SK-N-SH (cell line): ENCODE measurements around the gene EIF4G1. TPM values are rescaled to one million over a fixed set of nuclear protein-coding genes. Genes with fewer than 3 reads are reported as not detected.
A peak's percentile ranks its signal among the peaks of the same experiment; 100 is the strongest.

Experiments used
- CTCF ChIA-PET: fragments of 300-600, 350-600 bp; formaldehyde crosslinking; extraction: SDS; loops from one replicate; lab custom pipeline; 2021; lab: Yijun Ruan, JAX
- POLR2A ChIA-PET: fragments of 350-600 bp; sonication (Branson Sonifier 250); formaldehyde crosslinking; extraction: SDS; loops from one replicate; lab custom pipeline; 2020; ENCODE audit warnings: antibody characterized with exemption, inconsistent platforms; lab: Yijun Ruan, JAX
- DNase-seq: peaks from one replicate; pipeline ENCODE4 v3.0.0; 2012
- H2AFZ ChIP-seq: fragments of 200-600 bp; sonication (generic); 2 replicates; pipeline ENCODE4 v1.8.1; 2016; ENCODE audit warnings: antibody characterized with exemption, mild to moderate bottlenecking, low read depth
- H3F3A ChIP-seq: fragments of 200-600 bp; sonication (generic); replicated peaks from 2 replicates; pipeline ENCODE3; 2016; ENCODE audit warnings: antibody characterized with exemption, mild to moderate bottlenecking; ENCODE audit not compliant: insufficient read depth
- H3K27ac ChIP-seq, 2 experiments: fragments of 200-500 bp in 1 of 2; fragments of 200-600 bp in 1 of 2; sonication (Bioruptor generic) in 1 of 2; sonication (generic), shearing (Covaris generic) in 1 of 2; 2 replicates each; pipeline versions ENCODE4 v1.5.1 to v1.6.1; 2014 to 2016; ENCODE audit warnings: low read depth in 2 of 2, inconsistent platforms in 1 of 2, low read length in 1 of 2, mild to moderate bottlenecking in 1 of 2, mixed read lengths in 1 of 2
- H3K27me3 ChIP-seq: fragments of 200-600 bp; sonication (generic), shearing (Covaris generic); 2 replicates; pipeline ENCODE4 v1.6.1; 2016; ENCODE audit warnings: mixed run types; ENCODE audit not compliant: insufficient read depth
- H3K36me3 ChIP-seq, 2 experiments: fragments of 200-500 bp in 1 of 2; fragments of 200-600 bp in 1 of 2; sonication (Bioruptor generic) in 1 of 2; sonication (generic) in 1 of 2; replicated peaks in 1 of 2; 2 replicates each; pipeline versions ENCODE3 to v1.5.1; 2014 to 2016; ENCODE audit warnings: low read length in 1 of 2, mild to moderate bottlenecking in 1 of 2; ENCODE audit not compliant: insufficient read depth in 2 of 2, control insufficient read depth in 1 of 2
- H3K4me1 ChIP-seq, 2 experiments: fragments of 200-500 bp in 1 of 2; fragments of 200-600 bp in 1 of 2; sonication (Bioruptor generic) in 1 of 2; sonication (generic), shearing (Covaris generic) in 1 of 2; 2 replicates each; pipeline versions ENCODE4 v1.5.1 to v1.6.1; 2014 to 2016; ENCODE audit warnings: low read depth in 1 of 2, low read length in 1 of 2, mixed run types in 1 of 2; ENCODE audit not compliant: insufficient read depth in 2 of 2, control insufficient read depth in 1 of 2
- H3K4me2 ChIP-seq: fragments of 200-600 bp; sonication (generic), shearing (Covaris generic); 2 replicates; pipeline ENCODE4 v1.6.1; 2017; ENCODE audit warnings: mixed run types
- H3K4me3 ChIP-seq, 2 experiments: fragments of 200-500 bp in 1 of 2; fragments of 200-600 bp in 1 of 2; sonication (Bioruptor generic) in 1 of 2; sonication (generic), shearing (Covaris generic) in 1 of 2; 2 replicates each; pipeline versions ENCODE4 v1.5.1 to v1.8.1; 2014 to 2016; ENCODE audit warnings: low read depth in 2 of 2, inconsistent platforms in 1 of 2, low read length in 1 of 2, mild to moderate bottlenecking in 1 of 2, mixed read lengths in 1 of 2, moderate library complexity in 1 of 2
- H3K79me2 ChIP-seq: fragments of 200-600 bp; sonication (generic); 2 replicates; pipeline ENCODE4 v1.8.1; 2017; ENCODE audit warnings: mild to moderate bottlenecking; ENCODE audit not compliant: insufficient read depth
- H3K9ac ChIP-seq: fragments of 200-600 bp; sonication (generic); 2 replicates; pipeline ENCODE4 v1.6.1; 2017; ENCODE audit warnings: mixed run types
- H3K9me2 ChIP-seq: fragments of 200-600 bp; sonication (generic); 2 replicates; pipeline ENCODE4 v1.6.1; 2017; ENCODE audit warnings: mixed run types
- H3K9me3 ChIP-seq: fragments of 200-600 bp; sonication (generic); 2 replicates; pipeline ENCODE4 v1.6.1; 2017; ENCODE audit warnings: mixed run types, mild to moderate bottlenecking, moderate library complexity
- H4K20me1 ChIP-seq: fragments of 200-600 bp; sonication (generic); 2 replicates; pipeline ENCODE4 v1.6.1; 2017; ENCODE audit warnings: mild to moderate bottlenecking, mixed run types; ENCODE audit not compliant: insufficient read depth
- CHD2 ChIP-seq: fragments of 150-350 bp; IDR thresholded peaks from 2 replicates; pipeline ENCODE4 v1.6.1; 2018; ENCODE audit warnings: low read length; ENCODE audit not compliant: partially characterized antibody
- EP300 ChIP-seq, 2 experiments: IDR thresholded peaks; 2 replicates each; pipeline versions ENCODE4 v1.4.0 to v1.6.1; 2012; ENCODE audit warnings: borderline replicate concordance in 1 of 2, low read depth in 1 of 2, low read length in 1 of 2
- EZH2phosphoT487 ChIP-seq: fragments of 200-600 bp; sonication (generic); IDR thresholded peaks from 2 replicates; pipeline ENCODE4 v1.6.1; 2017; ENCODE audit warnings: low read depth, mixed run types, mild to moderate bottlenecking, antibody characterized with exemption, moderate library complexity, borderline replicate concordance
- FOSL2 ChIP-seq: IDR thresholded peaks from 2 replicates; pipeline ENCODE4 v1.4.0; 2012; ENCODE audit warnings: low read depth, mild to moderate bottlenecking, moderate library complexity, borderline replicate concordance
- FOXJ3 ChIP-seq: sonication (generic); formaldehyde crosslinking; IDR thresholded peaks from 2 replicates; pipeline ENCODE4 v1.5.1; 2020; ENCODE audit warnings: mild to moderate bottlenecking, missing genetic modification reagents
- FOXM1 ChIP-seq: IDR thresholded peaks from 2 replicates; pipeline ENCODE4 v1.4.0; 2012; ENCODE audit warnings: low read depth, mild to moderate bottlenecking
- JUND ChIP-seq: IDR thresholded peaks from 2 replicates; pipeline ENCODE4 v1.4.0; 2012
- MAX ChIP-seq: IDR thresholded peaks from 2 replicates; pipeline ENCODE4 v1.4.0; 2012; ENCODE audit warnings: low read depth
- NFIC ChIP-seq: IDR thresholded peaks from 2 replicates; pipeline ENCODE4 v1.4.0; 2012; ENCODE audit warnings: borderline replicate concordance
- NRF1 ChIP-seq: IDR thresholded peaks from 2 replicates; pipeline ENCODE4 v1.6.1; 2012; ENCODE audit warnings: low read depth, mild to moderate bottlenecking, low read length
- PBX3 ChIP-seq: IDR thresholded peaks from 2 replicates; pipeline ENCODE4; 2012
- RCOR1 ChIP-seq: fragments of 150-350 bp; IDR thresholded peaks from 2 replicates; pipeline ENCODE4 v1.6.1; 2017; ENCODE audit warnings: antibody characterized with exemption, low read length
- REST ChIP-seq: IDR thresholded peaks from 2 replicates; pipeline ENCODE4 v1.6.1; 2012; ENCODE audit warnings: mild to moderate bottlenecking, low read depth, low read length, moderate library complexity
- SIN3A ChIP-seq: IDR thresholded peaks from 2 replicates; pipeline ENCODE4 v1.6.1; 2012; ENCODE audit warnings: low read depth, mild to moderate bottlenecking, low read length, moderate library complexity, borderline replicate concordance
- SMC3 ChIP-seq: IDR thresholded peaks from 2 replicates; pipeline ENCODE4 v1.6.1; 2012; ENCODE audit warnings: low read depth, low read length, improper control_type of control experiment
- TCF12 ChIP-seq: IDR thresholded peaks from 2 replicates; pipeline ENCODE4 v1.4.0; 2012
- USF2 ChIP-seq: fragments of 150-350 bp; IDR thresholded peaks from 2 replicates; pipeline ENCODE4 v1.6.1; 2017; ENCODE audit warnings: antibody characterized with exemption, low read length, low read depth, borderline replicate concordance
- WGBS: methylation state at CpG from one replicate; pipeline ENCODE4 v1.1.6; 2017; ENCODE audit warnings: low lambda C conversion rate; 5-methylcytosine and 5-hydroxymethylcytosine counted together
- polyA plus RNA-seq, 3 experiments: library from polyadenylated mRNA; depleted of rRNA; stranded (reverse); fragments of >200 nt; gene quantifications; 2 replicates each; pipeline ENCODE4 v1.2.3, GENCODE V29; 2012

EIF4G1 gene
- polyA plus RNA-seq, 1 of the 3 experiments (the other 2 are of a cell fraction), result 262 TPM

- ChIA-PET CTCF (interaction anchor here (1.0 kb wide), 1 partner anchor 13 kb away, joined by 4 read pairs; no protein-coding TSS in a partner anchor), POLR2A (no interaction called here)
- Histone ChIP-seq H3F3A (peaks cover 60% of the 10 kb centered on the region), H3K36me3 (peaks cover 41 to 52% of the 10 kb centered on the region in 2 experiments), H3K9ac (peak overlapping the region; percentile 83; the same call in 1 of the 2 replicates), H3K4me1 (peaks cover 37 to 52% of the 10 kb centered on the region in 2 experiments; a peak in 3 of 4 replicates), H3K27ac (peak overlapping the region; percentile 54 to 90), H3K9me3 (no peaks in the 10 kb centered on the region), H3K9me2 (no peaks in the 10 kb centered on the region), H2AFZ (no peak overlapping the region), H3K4me3 (no peak overlapping the region), H3K4me2 (0 out of 2 replicates have a peak overlapping the region, but pooled peaks have one; percentile 21), H4K20me1 (peaks cover 23% of the 10 kb centered on the region), H3K79me2 (peaks cover 59% of the 10 kb centered on the region), H3K27me3 (no peaks in the 10 kb centered on the region)
- peak; percentile 37; the same call in 1 of the 2 replicates for TF ChIP-seq MAX
- TF ChIP-seq NFIC, result peak; percentile 29; the same call in 1 of the 2 replicates
- TF ChIP-seq TCF12, result peak; percentile 65
- peak; percentile 79 for TF ChIP-seq FOSL2
- 0 out of 4 replicates have a peak, but pooled peaks of 1 of the 2 experiments have one; percentile 28 for TF ChIP-seq EP300 (IDR thresholded peaks at IDR 0.05; ENCODE audit: borderline replicate concordance in 1 of 2, low read depth in 1 of 2, low read length in 1 of 2)
- TF ChIP-seq PBX3, result peak; percentile 70
- no peak for TF ChIP-seq CHD2
- peak; percentile 44; the same call in 1 of the 2 replicates for TF ChIP-seq SIN3A
- no peak for TF ChIP-seq USF2
- TF ChIP-seq EZH2phosphoT487, result no peak
- TF ChIP-seq JUND, result peak; percentile 69
- WGBS, result 64% methylated on average over 9 of the region's 15 CpGs
- DNase-seq, result no peak
Observed at GRCh38 chr3:184334470-184335158, 20.2 kb downstream of the EIF4G1 start.

GRCh38 chr3:184335291-184335660 is 20.9 kb downstream of the EIF4G1 start:
- Histone ChIP-seq H3K4me3 (peak overlapping the region; percentile 72 to 74; a peak in 2 of 4 replicates), H2AFZ (no peak overlapping the region), H3K4me2 (peak overlapping the region; percentile 85), H3F3A (peaks cover 54% of the 10 kb centered on the region), H3K9me2 (no peaks in the 10 kb centered on the region), H4K20me1 (peaks cover 23% of the 10 kb centered on the region), H3K9ac (peak overlapping the region; percentile 83), H3K79me2 (peaks cover 61% of the 10 kb centered on the region), H3K36me3 (peaks cover 36 to 48% of the 10 kb centered on the region in 2 experiments), H3K4me1 (peaks cover 37 to 53% of the 10 kb centered on the region in 2 experiments; a peak in 3 of 4 replicates), H3K27ac (peak overlapping the region; percentile 54 to 90), H3K9me3 (no peaks in the 10 kb centered on the region), H3K27me3 (no peaks in the 10 kb centered on the region)
- CTCF ChIA-PET, result interaction anchor here (1.0 to 1.2 kb wide), 2 partner anchors 14 to 18 kb away, joined by 4 to 5 read pairs; no protein-coding TSS in a partner anchor
- WGBS, result 67% methylated on average over 3 of the region's 4 CpGs
- POLR2A ChIA-PET, result interaction anchor here (0.7 to 1.0 kb wide), 3 partner anchors 13 to 27 kb away, joined by 3 to 5 read pairs (median 3); no protein-coding TSS in a partner anchor
- peak; percentile 56 for DNase-seq
- TF ChIP-seq USF2, result no peak
- no peak for TF ChIP-seq RCOR1
- no peak for TF ChIP-seq CHD2
- TF ChIP-seq MAX, result no peak
- no peak for TF ChIP-seq SMC3
- TF ChIP-seq FOXM1, result no peak
- no peak for TF ChIP-seq REST
- no peak for TF ChIP-seq FOXJ3 (CRISPR knock-in tag)
- TF ChIP-seq NRF1, result no peak
- no peak for TF ChIP-seq EZH2phosphoT487
